GM10248 (cell line): ENCODE results near the gene MYO5B.

Experiments used
- CTCF ChIA-PET: fragments of 300-600 bp; sonication (Branson Sonifier 250); formaldehyde crosslinking; extraction: SDS; loops from one replicate; lab custom pipeline; 2021; ENCODE audit warnings: antibody characterized with exemption; lab: Yijun Ruan, JAX
- POLR2A ChIA-PET: fragments of 350-650 bp; sonication (Branson Sonifier 250); formaldehyde crosslinking; extraction: SDS; loops from one replicate; lab custom pipeline; 2020; ENCODE audit warnings: antibody characterized with exemption; lab: Yijun Ruan, JAX
- DNase-seq: peaks from one replicate; pipeline ENCODE4 v3.0.0; 2012; ENCODE audit errors: extremely low spot score
- TF ChIP-seq, protein P1 (sequence below): IDR thresholded peaks from 2 replicates; pipeline ENCODE4 v1.5.1; 2012; ENCODE audit warnings: mild to moderate bottlenecking, low read depth; ENCODE audit errors: extremely low read depth, missing control alignments, control extremely low read depth

Gene MYO5B

DNA sequence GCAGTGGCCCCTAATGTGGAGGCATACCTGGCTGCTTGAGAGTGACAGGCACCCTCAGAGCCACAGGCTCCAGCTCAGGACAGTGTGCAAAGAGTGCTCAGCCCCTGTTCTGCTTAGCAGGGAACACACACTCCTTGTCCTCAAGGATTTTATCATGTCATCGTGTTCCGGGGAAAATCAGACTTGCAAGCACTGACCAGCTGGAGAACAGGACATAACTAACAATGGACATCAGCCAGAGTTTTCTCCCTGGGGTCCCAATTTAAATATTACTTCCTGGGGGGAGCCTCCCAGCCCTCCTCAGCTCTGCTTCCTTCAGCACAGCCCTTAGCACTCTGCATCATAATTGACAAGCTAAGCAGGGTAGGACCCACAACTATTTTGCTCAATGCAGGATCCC is 206.2 kb downstream of the MYO5B start:
- ChIA-PET POLR2A (no interaction called here), CTCF (no interaction called here)

DNA sequence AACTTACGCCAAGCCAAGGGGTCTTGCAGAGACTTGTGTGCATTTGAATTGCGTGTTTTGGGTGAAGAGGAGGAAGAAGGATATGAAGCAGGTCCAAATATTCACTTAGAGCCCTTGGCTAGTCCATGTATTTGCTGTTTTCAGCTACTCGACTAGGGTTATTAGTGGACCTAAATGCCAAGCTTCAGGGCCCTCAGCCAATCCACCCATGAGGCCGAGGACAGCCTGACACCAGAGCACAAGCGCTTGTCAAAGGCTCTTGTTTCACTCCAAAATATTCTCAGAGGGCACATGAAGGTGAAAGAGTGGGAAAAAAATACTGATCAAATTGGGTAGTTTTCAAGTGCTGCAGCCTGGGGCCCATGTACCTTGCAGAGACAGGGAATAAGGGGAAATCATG is 206.8 kb downstream of the MYO5B start:
- no peak for DNase-seq
- ChIA-PET CTCF (no interaction called here), POLR2A (no interaction called here)
- TF ChIP-seq, protein P1, sequence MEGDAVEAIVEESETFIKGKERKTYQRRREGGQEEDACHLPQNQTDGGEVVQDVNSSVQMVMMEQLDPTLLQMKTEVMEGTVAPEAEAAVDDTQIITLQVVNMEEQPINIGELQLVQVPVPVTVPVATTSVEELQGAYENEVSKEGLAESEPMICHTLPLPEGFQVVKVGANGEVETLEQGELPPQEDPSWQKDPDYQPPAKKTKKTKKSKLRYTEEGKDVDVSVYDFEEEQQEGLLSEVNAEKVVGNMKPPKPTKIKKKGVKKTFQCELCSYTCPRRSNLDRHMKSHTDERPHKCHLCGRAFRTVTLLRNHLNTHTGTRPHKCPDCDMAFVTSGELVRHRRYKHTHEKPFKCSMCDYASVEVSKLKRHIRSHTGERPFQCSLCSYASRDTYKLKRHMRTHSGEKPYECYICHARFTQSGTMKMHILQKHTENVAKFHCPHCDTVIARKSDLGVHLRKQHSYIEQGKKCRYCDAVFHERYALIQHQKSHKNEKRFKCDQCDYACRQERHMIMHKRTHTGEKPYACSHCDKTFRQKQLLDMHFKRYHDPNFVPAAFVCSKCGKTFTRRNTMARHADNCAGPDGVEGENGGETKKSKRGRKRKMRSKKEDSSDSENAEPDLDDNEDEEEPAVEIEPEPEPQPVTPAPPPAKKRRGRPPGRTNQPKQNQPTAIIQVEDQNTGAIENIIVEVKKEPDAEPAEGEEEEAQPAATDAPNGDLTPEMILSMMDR, result no peak

More for the DNA sequence above, 206.2 kb downstream of the MYO5B start:
- TF ChIP-seq, protein P1, result no peak
- no peak for DNase-seq

DNA sequence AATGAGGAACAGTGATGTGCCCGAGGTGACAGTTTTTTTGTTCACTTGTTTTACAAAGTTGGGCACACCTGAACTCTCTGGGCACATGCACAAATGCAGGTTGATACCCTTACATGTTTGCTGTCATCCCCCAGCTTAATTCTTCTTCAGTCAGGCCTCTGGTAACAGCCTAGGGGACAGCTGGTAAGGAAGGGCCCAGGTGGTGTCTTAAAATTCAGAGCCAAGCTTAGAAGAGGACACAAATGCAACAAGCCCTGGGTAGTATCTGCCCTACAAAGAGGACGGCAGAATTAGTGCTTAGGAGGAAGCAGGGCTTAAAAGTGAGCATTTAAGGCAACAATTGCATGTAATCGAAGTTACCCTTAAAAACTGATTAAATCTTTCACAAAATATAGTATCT is 209.7 kb downstream of the MYO5B start:
- no peak for DNase-seq
- CTCF ChIA-PET, result interaction anchor here (1.1 to 2.6 kb wide), 3 partner anchors 11 to 26 kb away, joined by 3 to 8 read pairs (median 3); no protein-coding TSS in a partner anchor
- TF ChIP-seq, protein P1, result no peak
- POLR2A ChIA-PET, result no interaction called here

DNA sequence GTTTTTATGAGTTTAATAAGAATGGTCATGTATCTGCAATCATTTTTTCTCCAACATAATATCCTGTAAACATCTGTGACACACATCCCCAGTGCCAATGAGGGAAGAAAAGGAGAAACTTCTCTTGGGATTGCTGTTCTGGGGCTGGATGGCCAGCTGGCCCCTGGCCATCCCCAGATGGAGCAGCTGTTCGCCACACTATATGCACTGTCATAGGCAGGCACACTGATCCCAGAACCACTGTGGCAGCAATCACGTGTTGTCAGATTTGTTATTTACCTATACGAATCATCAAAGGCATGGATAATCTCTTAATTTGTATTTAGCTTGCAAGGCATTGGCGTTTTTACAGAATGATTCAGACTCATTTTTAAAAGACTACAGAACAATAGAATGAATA is 214.1 kb downstream of the MYO5B start:
- ChIA-PET CTCF (interaction anchor here (0.9 to 1.6 kb wide), 2 partner anchors 31 to 32 kb away, joined by 3 read pairs; no protein-coding TSS in a partner anchor), POLR2A (no interaction called here)
- DNase-seq, result no peak
- TF ChIP-seq, protein P1, result no peak

DNA sequence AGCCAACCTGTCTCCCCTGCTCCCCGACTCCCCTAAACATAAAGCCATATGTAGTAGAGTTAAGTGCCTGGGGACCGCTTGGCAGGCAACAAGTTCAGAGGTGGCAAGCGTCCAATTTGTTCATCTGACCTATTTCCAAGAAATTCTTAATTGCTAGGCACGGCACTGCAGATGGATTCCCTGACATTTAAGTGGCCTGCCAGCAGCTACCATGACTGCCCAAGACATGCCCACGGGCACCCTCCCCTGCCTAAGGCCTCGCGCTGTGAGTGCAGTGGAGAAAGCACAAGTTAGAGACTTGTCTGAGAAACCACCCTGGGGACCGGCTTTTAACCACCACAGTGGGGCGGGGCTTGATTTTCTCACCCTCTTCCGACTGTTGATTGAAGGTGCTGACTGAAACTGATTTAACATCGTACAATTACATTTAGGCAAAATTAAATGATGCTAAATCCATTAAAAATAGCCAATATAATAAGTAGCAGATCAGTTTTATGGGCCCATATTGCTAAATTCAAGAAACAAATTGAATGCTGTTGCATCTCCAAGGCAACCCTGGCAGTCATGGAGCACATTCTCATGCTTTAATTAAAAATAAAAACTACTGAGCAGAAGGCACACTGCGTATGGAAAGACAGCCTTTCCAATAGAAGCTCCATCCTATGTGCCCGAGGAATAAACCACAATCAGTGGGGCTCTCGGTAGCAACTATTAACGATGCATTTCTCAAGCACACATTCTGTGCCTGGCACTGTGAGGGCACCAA is 218.0 kb downstream of the MYO5B start:
- DNase-seq, result no peak
- CTCF ChIA-PET, result interaction anchor here (1.2 kb wide), 1 partner anchor 29 kb away, joined by 3 read pairs; no protein-coding TSS in a partner anchor
- POLR2A ChIA-PET, result no interaction called here
- TF ChIP-seq, protein P1, result no peak

DNA sequence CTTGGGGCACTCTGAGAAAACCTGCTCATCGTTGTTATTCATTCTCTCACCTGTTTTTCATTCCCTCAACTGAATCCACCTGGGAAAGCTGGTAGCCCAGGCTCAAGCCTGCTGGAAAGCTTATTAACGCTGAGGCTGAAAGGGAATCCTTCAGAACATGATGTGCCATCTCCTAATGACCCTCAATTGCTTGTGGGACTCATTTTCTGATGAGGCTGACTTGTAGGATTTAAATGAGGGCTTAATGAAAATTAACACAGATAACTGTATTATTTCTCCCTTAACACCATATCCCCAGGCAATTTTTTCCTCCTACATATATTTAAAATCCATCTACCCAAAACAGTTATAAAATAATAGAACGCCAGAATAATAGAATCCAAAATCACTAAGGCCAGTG is 218.9 kb downstream of the MYO5B start:
- TF ChIP-seq, protein P1, result no peak
- ChIA-PET POLR2A (no interaction called here), CTCF (no interaction called here)
- DNase-seq, result no peak
